Liver (tissue), 9 donors: ENCODE measurements around the gene GALNTL6. TPM values are rescaled to one million over a fixed set of nuclear protein-coding genes. Genes with fewer than 3 reads are reported as not detected.

ENCODE experiments used
- DNase-seq: peaks from one replicate; pipeline ENCODE4 v3.0.0-alpha.2; 2017; ENCODE audit warnings: low spot score
- H3K27ac ChIP-seq, 2 donors: one replicate each; pipeline ENCODE4 v1.7.0; 2013; ENCODE audit warnings: inconsistent platforms in 2 of 2, low read length in 2 of 2, control low read depth in 1 of 2, low read depth in 1 of 2, mild to moderate bottlenecking in 1 of 2
- H3K27me3 ChIP-seq, 4 donors: one replicate each; pipeline versions ENCODE4 v1.6.1 to v1.7.0; 2013; ENCODE audit warnings: low read length in 3 of 4, inconsistent platforms in 1 of 4, mild to moderate bottlenecking in 1 of 4, moderate library complexity in 1 of 4; ENCODE audit not compliant: control insufficient read depth in 4 of 4, insufficient read depth in 4 of 4
- H3K36me3 ChIP-seq, 4 donors: one replicate each; pipeline versions ENCODE4 v1.6.1 to v1.7.0; 2013; ENCODE audit warnings: low read length in 3 of 4, mild to moderate bottlenecking in 3 of 4, low read depth in 1 of 4, moderate library complexity in 1 of 4; ENCODE audit not compliant: control insufficient read depth in 4 of 4, insufficient read depth in 3 of 4
- H3K4me1 ChIP-seq, 4 donors: one replicate each; pipeline versions ENCODE4 v1.6.1 to v1.7.0; 2013; ENCODE audit warnings: low read length in 3 of 4, mild to moderate bottlenecking in 3 of 4, moderate library complexity in 1 of 4; ENCODE audit not compliant: control insufficient read depth in 4 of 4, insufficient read depth in 4 of 4
- H3K4me3 ChIP-seq, 3 donors: one replicate each; pipeline versions ENCODE4 v1.6.1 to v1.7.0; 2013; ENCODE audit warnings: low read length in 3 of 3, control low read depth in 1 of 3, low read depth in 1 of 3, mild to moderate bottlenecking in 1 of 3
- H3K9ac ChIP-seq, 2 donors: one replicate each; pipeline ENCODE4 v1.7.0; 2013; ENCODE audit warnings: low read length in 2 of 2, mild to moderate bottlenecking in 2 of 2, moderate library complexity in 2 of 2, control low read depth in 1 of 2, low read depth in 1 of 2
- H3K9me3 ChIP-seq, 4 donors: one replicate each; pipeline versions ENCODE4 v1.6.1 to v1.7.0; 2013; ENCODE audit warnings: low read length in 3 of 4; ENCODE audit not compliant: control insufficient read depth in 4 of 4
- EGR1 ChIP-seq, 2 donors: IDR thresholded peaks; 2 replicates each; pipeline ENCODE4 v1.6.1; 2016 to 2018; ENCODE audit warnings: antibody characterized with exemption in 2 of 2, low read depth in 2 of 2
- FOXA1 ChIP-seq: IDR thresholded peaks from 2 replicates; pipeline ENCODE4 v1.6.1; 2016; ENCODE audit warnings: antibody characterized with exemption
- FOXA2 ChIP-seq: IDR thresholded peaks from 2 replicates; pipeline ENCODE4 v1.6.1; 2016; ENCODE audit warnings: antibody characterized with exemption
- GABPA ChIP-seq, 2 donors: IDR thresholded peaks in 1 of 2; conservative IDR thresholded peaks in 1 of 2; 2 replicates each; pipeline ENCODE4 v1.6.1; 2016; ENCODE audit warnings: antibody characterized with exemption in 2 of 2, mild to moderate bottlenecking in 1 of 2, moderate library complexity in 1 of 2
- HNF4A ChIP-seq, 2 donors: conservative IDR thresholded peaks; 2 replicates each; pipeline ENCODE4 v1.6.1; 2016; ENCODE audit warnings: antibody characterized with exemption in 2 of 2, mild to moderate bottlenecking in 2 of 2
- HNF4G ChIP-seq: IDR thresholded peaks from 2 replicates; pipeline ENCODE4 v1.6.1; 2016; ENCODE audit warnings: antibody characterized with exemption
- JUND ChIP-seq, 2 donors: IDR thresholded peaks; 2 replicates each; pipeline ENCODE4 v1.6.1; 2016; ENCODE audit warnings: antibody characterized with exemption in 2 of 2
- RAD21 ChIP-seq, 2 donors: IDR thresholded peaks; 2 replicates each; pipeline ENCODE4 v1.6.1; 2016; ENCODE audit warnings: antibody characterized with exemption in 2 of 2, mild to moderate bottlenecking in 2 of 2
- RXRA ChIP-seq, 2 donors: IDR thresholded peaks; 2 replicates each; pipeline ENCODE4 v1.6.1; 2017 to 2018; ENCODE audit warnings: antibody characterized with exemption in 2 of 2, mild to moderate bottlenecking in 1 of 2
- SP1 ChIP-seq: IDR thresholded peaks from 2 replicates; pipeline ENCODE4 v1.6.1; 2018; ENCODE audit warnings: antibody characterized with exemption, mild to moderate bottlenecking
- TAF1 ChIP-seq: conservative IDR thresholded peaks from 2 replicates; pipeline ENCODE4 v1.6.1; 2016; ENCODE audit warnings: antibody characterized with exemption, mild to moderate bottlenecking
- YY1 ChIP-seq: IDR thresholded peaks from 2 replicates; pipeline ENCODE4 v1.6.1; 2016; ENCODE audit warnings: antibody characterized with exemption, mild to moderate bottlenecking
- WGBS: extraction: QIAGEN DNeasy Blood & Tissue Kit; methylation state at CpG from one replicate; pipeline ENCODE4 v1.1.7; 2013; 5-methylcytosine and 5-hydroxymethylcytosine counted together
- polyA plus RNA-seq, 2 donors: library from polyadenylated mRNA; stranded (reverse) in 1 of 2; unstranded in 1 of 2; fragments of 200-250 nt in 1 of 2; fragments of >200 nt in 1 of 2; fragmentation: Nextera tagmentation in 1 of 2; extraction: Ambion mirVana in 1 of 2; gene quantifications; one replicate each; pipeline versions ENCODE4 v1.2.1 to v1.2.3, GENCODE V29; 2013 to 2015
- total RNA-seq, 2 donors: library from RNA; depleted of rRNA; stranded (reverse); fragments of >200 nt; gene quantifications; one replicate each; pipeline ENCODE4 v1.2.3, GENCODE V29; 2014
- TF ChIP-seq, protein P1 (sequence below): IDR thresholded peaks from 2 replicates; pipeline ENCODE4 v1.6.1; 2016; ENCODE audit warnings: antibody characterized with exemption
- TF ChIP-seq, protein P2 (sequence below): IDR thresholded peaks from 2 replicates; pipeline ENCODE4 v1.6.1; 2016; ENCODE audit warnings: antibody characterized with exemption, mild to moderate bottlenecking
- TF ChIP-seq, protein P3 (sequence below): IDR thresholded peaks from 2 replicates; pipeline ENCODE4 v1.6.1; 2016; ENCODE audit warnings: antibody characterized with exemption
- TF ChIP-seq, protein P4 (sequence below): IDR thresholded peaks from 2 replicates; pipeline ENCODE4 v1.6.1; 2016; ENCODE audit warnings: antibody characterized with exemption
- TF ChIP-seq, protein P5 (sequence below): fragments of 150-350 bp; IDR thresholded peaks from 2 replicates; pipeline ENCODE4 v1.5.1; 2017; ENCODE audit warnings: improper control_type of control experiment, low read depth, low read length; ENCODE audit not compliant: missing input control
- donor health status: healthy.
- donor health status: healthy.
- donor health status: healthy.
- donor health status: healthy.
- donor health status: healthy.

GALNTL6 gene
- total and polyA plus RNA-seq, 4 donors: 0.06 to 0.08 TPM; not detected in 2

DNA sequence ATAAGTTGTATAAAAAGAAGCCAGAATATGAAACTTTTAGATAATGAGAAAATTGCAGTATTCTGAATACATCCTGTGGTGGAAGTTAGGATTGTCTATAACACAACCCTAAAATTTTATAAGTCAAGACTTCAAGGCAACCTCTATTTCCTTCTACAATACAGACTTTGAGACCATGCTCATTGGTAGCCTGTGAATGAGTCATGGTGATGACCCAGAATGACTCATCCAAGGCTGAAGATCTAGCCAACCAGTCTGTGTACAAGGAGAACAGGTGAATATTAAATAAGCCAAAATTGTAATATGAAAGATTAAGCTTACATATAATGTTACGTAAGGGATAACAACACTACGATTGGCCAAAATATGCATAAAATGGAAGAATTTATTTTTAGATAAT, 879.5 kb downstream of the GALNTL6 start:
- Histone ChIP-seq H3K4me3 (no peak overlapping the region), H3K27me3 (no peaks in the 10 kb centered on the region), H3K9ac (no peak overlapping the region), H3K9me3 (peaks cover 0 to 4% (median 3%) of the 10 kb centered on the region in 4 donors), H3K4me1 (no peaks in the 10 kb centered on the region), H3K27ac (no peak overlapping the region), H3K36me3 (no peaks in the 10 kb centered on the region)
- no peak for DNase-seq
- 91% methylated on average over 2 of the region's 2 CpGs for WGBS
- TF ChIP-seq HNF4A (conservative IDR thresholded peaks at IDR 0.05) (no peak), YY1 (no peak), GABPA (IDR thresholded peaks at IDR 0.05 in 1 of 2, conservative IDR thresholded peaks at IDR 0.05 in 1 of 2) (no peak), RXRA (IDR thresholded peaks at IDR 0.05) (no peak)

DNA sequence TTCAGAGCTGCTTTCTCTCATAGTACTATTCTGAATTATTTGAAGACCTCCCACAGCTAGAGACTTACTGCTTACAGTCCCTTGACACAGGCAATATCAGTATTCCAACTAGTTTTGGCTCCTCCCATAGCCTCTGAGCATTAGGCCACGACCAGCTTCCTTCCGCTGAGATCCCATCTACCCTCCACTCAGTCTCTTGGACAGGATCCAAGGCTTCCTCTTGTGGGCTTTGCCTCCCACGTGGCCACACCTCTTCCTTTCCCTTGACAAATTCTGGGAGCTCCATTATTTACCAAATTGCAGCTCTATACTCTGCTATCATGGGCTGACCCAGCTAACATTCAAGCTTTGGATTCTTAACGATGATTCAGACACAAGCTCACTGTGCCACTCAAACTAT, 885.1 kb downstream of the GALNTL6 start:
- Histone ChIP-seq H3K4me1 (no peaks in the 10 kb centered on the region), H3K9me3 (no peaks in the 10 kb centered on the region), H3K27ac (no peak overlapping the region), H3K9ac (no peak overlapping the region), H3K36me3 (no peaks in the 10 kb centered on the region), H3K4me3 (no peak overlapping the region), H3K27me3 (no peaks in the 10 kb centered on the region)
- TF ChIP-seq SP1 (no peak), YY1 (no peak), FOXA2 (no peak), EGR1 (IDR thresholded peaks at IDR 0.05; ENCODE audit: low read depth in 2 of 2) (no peak), RAD21 (IDR thresholded peaks at IDR 0.05) (no peak)
- TF ChIP-seq, protein P1, sequence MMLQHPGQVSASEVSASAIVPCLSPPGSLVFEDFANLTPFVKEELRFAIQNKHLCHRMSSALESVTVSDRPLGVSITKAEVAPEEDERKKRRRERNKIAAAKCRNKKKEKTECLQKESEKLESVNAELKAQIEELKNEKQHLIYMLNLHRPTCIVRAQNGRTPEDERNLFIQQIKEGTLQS: no peak
- TF ChIP-seq, protein P2, sequence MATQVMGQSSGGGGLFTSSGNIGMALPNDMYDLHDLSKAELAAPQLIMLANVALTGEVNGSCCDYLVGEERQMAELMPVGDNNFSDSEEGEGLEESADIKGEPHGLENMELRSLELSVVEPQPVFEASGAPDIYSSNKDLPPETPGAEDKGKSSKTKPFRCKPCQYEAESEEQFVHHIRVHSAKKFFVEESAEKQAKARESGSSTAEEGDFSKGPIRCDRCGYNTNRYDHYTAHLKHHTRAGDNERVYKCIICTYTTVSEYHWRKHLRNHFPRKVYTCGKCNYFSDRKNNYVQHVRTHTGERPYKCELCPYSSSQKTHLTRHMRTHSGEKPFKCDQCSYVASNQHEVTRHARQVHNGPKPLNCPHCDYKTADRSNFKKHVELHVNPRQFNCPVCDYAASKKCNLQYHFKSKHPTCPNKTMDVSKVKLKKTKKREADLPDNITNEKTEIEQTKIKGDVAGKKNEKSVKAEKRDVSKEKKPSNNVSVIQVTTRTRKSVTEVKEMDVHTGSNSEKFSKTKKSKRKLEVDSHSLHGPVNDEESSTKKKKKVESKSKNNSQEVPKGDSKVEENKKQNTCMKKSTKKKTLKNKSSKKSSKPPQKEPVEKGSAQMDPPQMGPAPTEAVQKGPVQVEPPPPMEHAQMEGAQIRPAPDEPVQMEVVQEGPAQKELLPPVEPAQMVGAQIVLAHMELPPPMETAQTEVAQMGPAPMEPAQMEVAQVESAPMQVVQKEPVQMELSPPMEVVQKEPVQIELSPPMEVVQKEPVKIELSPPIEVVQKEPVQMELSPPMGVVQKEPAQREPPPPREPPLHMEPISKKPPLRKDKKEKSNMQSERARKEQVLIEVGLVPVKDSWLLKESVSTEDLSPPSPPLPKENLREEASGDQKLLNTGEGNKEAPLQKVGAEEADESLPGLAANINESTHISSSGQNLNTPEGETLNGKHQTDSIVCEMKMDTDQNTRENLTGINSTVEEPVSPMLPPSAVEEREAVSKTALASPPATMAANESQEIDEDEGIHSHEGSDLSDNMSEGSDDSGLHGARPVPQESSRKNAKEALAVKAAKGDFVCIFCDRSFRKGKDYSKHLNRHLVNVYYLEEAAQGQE: no peak
- WGBS: 41% methylated on average over 4 of the region's 4 CpGs
- DNase-seq: no peak

DNA sequence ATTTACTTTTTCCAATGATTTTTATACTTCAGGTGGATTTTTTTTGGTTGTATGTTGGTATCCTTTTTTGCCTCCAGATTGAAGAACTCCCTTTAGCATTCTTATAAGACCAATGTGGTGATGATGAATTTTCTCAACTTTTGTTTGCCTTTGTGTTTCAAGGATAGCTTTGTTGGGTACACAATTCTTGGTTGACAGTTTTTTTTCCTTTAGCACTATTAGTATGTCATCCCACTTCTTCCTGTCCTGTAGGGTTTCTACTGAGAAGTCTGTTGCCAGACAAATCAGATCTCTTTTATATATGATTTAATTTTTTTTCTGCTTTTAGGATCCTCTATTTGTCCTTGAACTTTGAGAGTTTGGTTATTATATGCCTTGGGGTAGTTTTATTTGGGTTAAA, 892.4 kb downstream of the GALNTL6 start:
- Histone ChIP-seq H3K4me3 (no peak overlapping the region), H3K9ac (no peak overlapping the region), H3K4me1 (no peaks in the 10 kb centered on the region), H3K9me3 (peaks cover 0 to 6% (median 2%) of the 10 kb centered on the region in 4 donors), H3K27ac (no peak overlapping the region), H3K27me3 (no peaks in the 10 kb centered on the region), H3K36me3 (no peaks in the 10 kb centered on the region)
- no peak for DNase-seq
- no peak for TF ChIP-seq SP1
- no peak for TF ChIP-seq EGR1 (IDR thresholded peaks at IDR 0.05; ENCODE audit: low read depth in 2 of 2)
- TF ChIP-seq, protein P3, sequence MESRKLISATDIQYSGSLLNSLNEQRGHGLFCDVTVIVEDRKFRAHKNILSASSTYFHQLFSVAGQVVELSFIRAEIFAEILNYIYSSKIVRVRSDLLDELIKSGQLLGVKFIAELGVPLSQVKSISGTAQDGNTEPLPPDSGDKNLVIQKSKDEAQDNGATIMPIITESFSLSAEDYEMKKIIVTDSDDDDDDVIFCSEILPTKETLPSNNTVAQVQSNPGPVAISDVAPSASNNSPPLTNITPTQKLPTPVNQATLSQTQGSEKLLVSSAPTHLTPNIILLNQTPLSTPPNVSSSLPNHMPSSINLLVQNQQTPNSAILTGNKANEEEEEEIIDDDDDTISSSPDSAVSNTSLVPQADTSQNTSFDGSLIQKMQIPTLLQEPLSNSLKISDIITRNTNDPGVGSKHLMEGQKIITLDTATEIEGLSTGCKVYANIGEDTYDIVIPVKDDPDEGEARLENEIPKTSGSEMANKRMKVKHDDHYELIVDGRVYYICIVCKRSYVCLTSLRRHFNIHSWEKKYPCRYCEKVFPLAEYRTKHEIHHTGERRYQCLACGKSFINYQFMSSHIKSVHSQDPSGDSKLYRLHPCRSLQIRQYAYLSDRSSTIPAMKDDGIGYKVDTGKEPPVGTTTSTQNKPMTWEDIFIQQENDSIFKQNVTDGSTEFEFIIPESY: no peak
- no peak for TF ChIP-seq JUND (IDR thresholded peaks at IDR 0.05)
- no peak for TF ChIP-seq RXRA (IDR thresholded peaks at IDR 0.05)
- no peak for TF ChIP-seq GABPA (IDR thresholded peaks at IDR 0.05 in 1 of 2, conservative IDR thresholded peaks at IDR 0.05 in 1 of 2)
- no peak for TF ChIP-seq TAF1
- no peak for TF ChIP-seq FOXA2
- TF ChIP-seq RAD21 (IDR thresholded peaks at IDR 0.05): no peak
- TF ChIP-seq, protein P4, sequence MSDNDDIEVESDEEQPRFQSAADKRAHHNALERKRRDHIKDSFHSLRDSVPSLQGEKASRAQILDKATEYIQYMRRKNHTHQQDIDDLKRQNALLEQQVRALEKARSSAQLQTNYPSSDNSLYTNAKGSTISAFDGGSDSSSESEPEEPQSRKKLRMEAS: no peak
- TF ChIP-seq YY1: no peak
- TF ChIP-seq, protein P1: no peak
- no peak for TF ChIP-seq HNF4G
- no peak for TF ChIP-seq HNF4A (conservative IDR thresholded peaks at IDR 0.05)
- TF ChIP-seq, protein P5, sequence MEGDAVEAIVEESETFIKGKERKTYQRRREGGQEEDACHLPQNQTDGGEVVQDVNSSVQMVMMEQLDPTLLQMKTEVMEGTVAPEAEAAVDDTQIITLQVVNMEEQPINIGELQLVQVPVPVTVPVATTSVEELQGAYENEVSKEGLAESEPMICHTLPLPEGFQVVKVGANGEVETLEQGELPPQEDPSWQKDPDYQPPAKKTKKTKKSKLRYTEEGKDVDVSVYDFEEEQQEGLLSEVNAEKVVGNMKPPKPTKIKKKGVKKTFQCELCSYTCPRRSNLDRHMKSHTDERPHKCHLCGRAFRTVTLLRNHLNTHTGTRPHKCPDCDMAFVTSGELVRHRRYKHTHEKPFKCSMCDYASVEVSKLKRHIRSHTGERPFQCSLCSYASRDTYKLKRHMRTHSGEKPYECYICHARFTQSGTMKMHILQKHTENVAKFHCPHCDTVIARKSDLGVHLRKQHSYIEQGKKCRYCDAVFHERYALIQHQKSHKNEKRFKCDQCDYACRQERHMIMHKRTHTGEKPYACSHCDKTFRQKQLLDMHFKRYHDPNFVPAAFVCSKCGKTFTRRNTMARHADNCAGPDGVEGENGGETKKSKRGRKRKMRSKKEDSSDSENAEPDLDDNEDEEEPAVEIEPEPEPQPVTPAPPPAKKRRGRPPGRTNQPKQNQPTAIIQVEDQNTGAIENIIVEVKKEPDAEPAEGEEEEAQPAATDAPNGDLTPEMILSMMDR: no peak
- TF ChIP-seq FOXA1: no peak
